NCI-H774 (cell line): Measurements from ENCODE around the gene NUP214.
"Not testable (repeated sequence)": the region's sequence is repeated elsewhere in the genome, so short reads cannot be mapped to it uniquely, and the experiment has no call there.

Source experiments
- DNase-seq: peaks from one replicate; lab custom pipeline; 2025; lab: John Stamatoyannopoulos, UW

The NUP214 gene

GRCh38 chr9:131233995-131234394, 108.6 kb downstream of the NUP214 start:
- no peak for DNase-seq

DNA sequence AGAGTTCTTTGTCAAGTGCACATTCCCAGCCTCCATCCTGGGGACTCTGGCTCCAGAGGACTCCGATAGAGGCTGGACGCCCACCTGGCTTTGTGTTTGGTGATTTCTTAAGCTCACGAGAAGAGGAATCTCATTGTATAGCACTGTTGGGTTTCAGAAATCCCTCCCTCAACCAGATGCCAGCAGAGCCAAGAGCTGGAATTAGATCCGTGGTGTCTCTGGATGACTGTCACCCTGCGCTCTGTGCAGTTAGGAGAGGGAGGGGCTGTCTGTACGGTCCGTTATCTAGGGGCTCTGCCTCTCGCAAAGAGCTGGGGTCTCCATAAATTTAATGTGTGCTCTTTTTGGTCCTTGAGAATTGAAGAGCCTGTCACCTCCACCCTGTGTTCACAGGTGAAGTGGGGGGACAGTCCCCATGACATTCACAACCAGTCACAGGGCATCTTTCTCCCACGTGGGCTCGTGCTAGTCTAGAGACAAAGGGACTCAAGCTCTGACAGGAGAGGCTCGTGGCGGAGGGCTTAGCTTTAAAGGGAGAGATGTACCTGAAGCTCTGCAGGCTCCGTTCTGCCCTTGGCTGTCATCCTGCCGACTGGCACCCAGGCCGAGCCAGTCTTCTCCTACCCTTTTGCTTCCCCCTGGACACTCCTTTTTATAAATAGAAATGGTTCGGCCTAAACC, 109.6 kb downstream of the NUP214 start:
- DNase-seq, result no peak

DNA sequence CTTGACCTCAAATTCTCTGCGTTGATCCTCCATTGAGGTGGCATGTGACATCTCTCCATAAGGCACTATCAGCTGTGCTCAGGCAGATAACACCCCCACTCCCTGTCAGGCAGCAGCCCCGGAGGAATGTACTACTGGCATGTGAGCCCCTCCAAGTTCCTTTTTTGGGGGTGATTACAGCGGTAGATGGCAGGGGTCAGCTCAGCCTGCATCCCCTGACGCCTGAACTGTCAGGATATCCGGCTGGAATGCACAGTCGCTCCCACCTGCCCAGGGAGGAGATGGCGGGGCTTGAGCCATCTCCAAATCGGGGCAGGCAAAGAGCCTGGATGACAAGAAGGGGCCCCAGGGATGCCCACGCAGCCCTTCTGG, 110.1 kb downstream of the NUP214 start:
- DNase-seq, result no peak

DNA sequence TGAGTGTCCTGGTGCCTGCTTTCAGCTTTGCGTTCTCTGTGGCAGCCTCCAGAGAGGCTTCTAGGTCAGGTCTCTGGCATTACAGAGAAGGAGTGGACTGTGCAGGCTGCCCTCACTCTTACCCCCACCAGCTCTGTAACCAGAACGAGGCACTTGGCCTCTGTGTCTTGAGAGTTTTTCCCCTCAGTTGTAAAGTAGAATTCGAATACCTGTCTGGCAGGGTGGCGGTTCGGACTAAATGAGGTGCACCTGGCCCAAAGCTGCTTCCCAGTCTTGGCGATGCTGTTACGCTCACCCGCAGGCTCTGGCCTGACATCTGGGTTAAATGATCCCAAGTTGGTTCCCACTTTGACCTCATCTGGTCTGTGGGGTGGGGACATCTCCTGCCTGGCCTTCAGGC, 110.8 kb downstream of the NUP214 start:
- DNase-seq, result no peak

DNA sequence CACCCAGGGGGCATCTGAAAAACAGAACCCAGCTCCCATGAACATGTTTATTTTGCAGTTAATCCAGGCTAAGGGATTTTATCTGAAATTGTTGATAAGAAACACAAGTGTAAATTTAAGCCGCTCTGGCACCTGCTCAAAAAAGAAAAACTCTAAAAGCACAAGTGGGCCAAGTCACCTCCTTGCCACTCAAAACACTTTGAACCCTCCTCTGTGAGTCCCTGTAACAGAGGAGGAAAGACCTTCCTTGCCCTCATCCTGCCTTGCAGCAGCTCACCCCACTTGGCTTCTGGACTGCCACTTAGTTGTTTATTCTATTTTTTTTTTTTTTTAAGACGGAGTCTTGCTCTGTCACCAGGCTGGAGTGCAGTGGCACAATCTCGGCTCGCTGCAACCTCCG, 111.4 kb downstream of the NUP214 start:
- no peak for DNase-seq

GRCh38 chr9:131237291-131237690, 111.9 kb downstream of the NUP214 start:
- no peak for DNase-seq

GRCh38 chr9:131237931-131238401, 112.6 kb downstream of the NUP214 start:
- DNase-seq, result peak; percentile 55

DNA sequence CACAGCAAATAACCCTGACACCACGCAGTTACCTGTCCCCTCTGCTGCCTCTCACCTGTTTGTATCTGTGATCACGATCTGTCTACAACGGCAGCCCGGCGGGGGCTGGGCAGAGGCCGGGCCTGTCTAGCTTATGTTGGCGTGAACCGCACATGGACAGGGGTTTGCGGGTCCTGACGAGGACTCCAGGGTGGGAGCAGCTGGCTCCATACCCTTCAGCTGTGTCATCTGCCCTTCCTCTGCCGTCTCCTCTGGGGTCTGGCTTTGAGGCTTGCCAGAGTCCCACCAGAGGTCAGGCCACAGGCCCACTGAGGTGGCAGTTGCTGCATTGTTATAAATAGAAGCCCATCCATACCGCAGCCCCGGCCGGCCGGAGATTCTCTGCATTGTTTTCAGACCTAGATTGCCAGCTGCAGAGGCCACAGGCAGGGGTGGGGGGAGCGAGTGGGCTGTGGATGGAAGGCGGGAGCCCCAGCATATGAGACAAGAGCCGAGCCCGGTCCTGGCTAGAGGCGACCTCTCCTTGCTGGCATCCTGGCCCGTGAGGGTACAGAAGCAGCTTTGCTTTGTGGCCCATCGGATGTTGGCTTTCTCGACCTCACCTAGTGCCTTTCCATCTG, 113.1 kb downstream of the NUP214 start:
- peak; percentile 32 for DNase-seq

DNA sequence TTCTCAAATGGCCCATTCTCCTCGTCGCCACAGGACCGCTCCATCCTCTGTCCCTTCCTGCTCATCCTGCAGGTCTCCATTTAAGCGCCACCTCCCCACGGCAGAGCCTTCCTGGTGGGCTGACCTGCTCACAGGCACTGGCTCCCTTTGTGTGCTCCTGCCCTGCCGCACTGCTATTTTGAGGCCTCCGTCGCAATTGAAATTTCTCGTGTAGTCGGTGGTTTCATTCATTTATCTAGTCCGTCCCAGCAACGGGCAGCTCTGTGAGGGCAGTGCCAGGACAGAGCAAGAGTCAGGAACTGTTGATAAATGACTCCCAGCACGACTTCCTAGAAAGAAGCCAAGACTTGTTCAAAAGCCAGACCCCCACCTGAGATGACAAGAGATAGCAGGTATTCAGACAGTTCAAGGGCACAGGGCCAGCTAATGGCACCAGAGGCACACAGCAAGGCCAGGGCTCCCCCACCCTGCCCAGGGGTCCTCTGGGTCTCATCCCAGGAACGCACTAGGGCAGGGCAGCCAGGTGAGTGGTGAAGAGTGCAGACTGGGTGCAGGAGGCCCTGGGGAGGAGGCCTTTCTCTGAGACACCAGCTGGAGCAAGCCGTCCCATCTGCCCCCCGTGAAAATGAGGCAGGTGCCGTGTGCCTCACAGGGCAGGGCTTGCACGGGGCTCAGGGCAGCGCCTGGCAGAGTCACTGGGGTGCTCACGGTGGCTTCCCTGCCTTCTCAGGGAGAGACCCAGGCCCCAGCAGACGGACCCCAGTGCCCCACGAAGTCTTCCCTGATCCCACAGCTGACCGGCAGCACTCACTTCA, 114.0 kb downstream of the NUP214 start:
- no peak for DNase-seq

DNA sequence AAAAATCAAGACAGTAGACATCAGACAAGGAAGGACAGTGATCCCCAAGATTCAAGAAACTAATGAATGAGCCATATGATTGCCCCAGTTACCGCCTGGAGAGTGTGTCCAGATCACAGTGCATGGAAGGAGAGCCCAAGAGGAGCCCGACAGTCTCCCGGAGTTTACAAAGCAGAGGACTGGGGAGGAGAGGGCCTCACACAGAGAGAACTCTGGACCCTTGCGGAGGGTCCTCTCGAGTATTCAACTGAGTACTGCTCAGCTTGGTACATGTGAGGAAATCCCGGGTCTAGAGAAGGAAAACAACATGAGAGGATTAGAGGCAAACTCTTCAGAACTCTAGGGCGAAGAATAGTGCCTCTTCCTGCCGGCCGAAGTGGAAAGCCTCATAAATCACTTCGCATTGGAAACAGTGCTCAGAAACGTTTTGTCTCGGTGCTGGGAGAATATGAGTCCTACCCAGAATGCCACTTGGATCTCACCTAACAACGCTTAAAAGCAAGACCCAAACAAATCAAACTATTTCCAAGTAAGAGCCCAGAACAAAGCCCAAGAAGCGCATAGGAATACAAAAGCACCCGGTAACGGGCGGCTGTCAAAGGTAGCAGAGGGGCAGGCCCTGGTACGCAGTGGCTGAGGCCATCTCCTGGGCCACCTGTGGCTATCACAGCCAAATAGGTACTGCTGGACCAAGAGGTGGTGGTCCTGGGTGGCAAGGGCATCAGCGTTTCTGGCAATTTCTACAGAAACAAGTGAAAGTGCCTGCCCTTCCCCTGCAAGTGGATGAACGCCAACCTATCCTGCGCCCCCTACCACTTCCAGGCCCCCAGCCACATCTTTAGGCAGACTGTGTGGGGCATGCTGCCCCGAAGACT, 114.9 kb downstream of the NUP214 start:
- DNase-seq, result no peak

- DNase-seq, result not testable (repeated sequence)
These were observed 118.9 kb downstream of the NUP214 start for GRCh38 chr9:131244331-131244730.

- no peak for DNase-seq
These were observed 121.2 kb downstream of the NUP214 start for GRCh38 chr9:131246618-131247017.

DNA sequence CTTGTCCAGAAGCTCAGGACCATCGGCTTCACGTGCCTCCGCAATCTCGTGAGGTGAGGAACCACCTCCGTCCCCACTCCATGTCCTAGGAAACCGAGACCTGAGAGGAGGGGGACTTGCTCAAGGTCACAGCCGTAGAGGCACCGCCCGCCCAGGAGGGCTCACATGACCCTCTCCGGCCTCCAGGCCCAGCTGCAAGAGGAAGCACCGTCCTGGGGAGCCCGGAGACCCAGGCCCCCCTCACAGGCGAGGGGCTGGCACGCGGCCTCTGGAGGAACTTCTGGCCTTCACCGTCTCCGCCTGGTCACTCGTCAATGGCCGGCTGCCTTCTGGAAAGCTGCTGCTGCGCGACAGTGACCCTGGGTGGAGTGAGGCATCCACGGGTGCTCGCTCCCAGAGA, 126.7 kb downstream of the NUP214 start:
- no peak for DNase-seq

- DNase-seq, result no peak
These were observed 128.6 kb downstream of the NUP214 start for GRCh38 chr9:131253891-131254491.

DNA sequence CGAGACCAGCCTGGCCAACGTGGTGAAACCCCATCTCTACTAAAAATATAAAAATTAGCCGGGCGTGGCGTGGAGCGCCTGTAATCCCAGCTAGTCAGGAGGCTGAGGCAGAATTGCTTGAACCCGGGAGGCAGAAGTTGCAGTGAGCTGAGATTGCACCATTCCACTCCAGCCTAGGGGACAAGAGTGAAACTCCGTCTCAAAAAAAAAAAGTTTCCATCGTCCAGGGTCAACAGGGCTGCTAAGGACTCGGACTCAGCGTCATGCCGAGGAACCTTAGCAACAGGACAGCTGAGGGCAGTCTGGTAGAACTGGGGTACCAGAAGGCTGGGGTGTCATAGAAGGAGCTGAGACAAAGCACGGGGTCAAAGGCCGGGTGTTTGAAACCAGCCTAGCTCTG, 129.2 kb downstream of the NUP214 start:
- no peak for DNase-seq

GRCh38 chr9:131255676-131256197, 130.4 kb downstream of the NUP214 start:
- no peak for DNase-seq

DNA sequence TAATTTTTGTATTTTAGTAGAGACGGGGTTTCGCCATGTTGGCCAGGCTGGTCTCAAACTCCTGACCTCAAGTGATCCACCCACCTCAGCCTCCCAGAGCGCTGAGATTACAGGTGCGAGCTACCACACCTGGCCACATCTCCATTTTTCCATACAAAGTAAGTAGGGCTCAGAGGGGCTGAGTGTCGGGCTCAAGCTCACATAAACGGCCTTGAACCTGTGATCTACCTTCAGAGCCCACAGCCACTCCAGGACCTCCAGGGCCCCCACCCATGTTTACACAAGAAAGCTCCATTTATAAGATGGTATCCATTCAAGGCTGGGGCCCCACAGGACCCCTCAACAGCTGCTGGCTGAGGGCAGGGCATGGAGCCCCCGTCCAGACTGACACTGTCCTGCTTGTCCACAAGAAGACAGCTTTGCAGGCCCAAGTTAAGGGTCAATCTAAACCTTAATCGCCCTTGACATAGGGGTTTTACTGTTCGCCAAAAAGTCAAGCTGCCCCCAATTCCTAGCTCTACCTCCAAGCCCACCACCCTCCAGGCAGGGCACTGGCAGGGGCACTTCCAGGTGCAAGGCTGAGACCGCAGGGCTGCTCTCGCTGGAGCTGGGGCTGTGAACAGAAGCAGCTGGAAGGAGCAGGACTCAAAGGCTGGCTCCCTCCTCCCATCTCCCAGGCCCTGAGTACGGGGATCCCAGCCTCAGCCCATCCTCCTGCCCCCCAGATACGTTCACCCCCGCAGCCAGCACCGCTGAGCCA, 132.1 kb downstream of the NUP214 start:
- no peak for DNase-seq

GRCh38 chr9:131258186-131258585, 132.8 kb downstream of the NUP214 start:
- no peak for DNase-seq

- no peak for DNase-seq
These were observed 133.5 kb downstream of the NUP214 start for GRCh38 chr9:131258698-131259431.

GRCh38 chr9:131259432-131259898, 134.1 kb downstream of the NUP214 start:
- no peak for DNase-seq
